Stimulated activated naive CD4-positive, alpha-beta T cell treated with Interleukin-2 at 50 U/mL for 16 hours (primary cell): ENCODE results near the gene ANO2.
"Not testable (repeated sequence)": the region's sequence is repeated elsewhere in the genome, so short reads cannot be mapped to it uniquely, and the experiment has no call there.

Source experiments
- DNase-seq: peaks from one replicate; lab custom pipeline; 2025; lab: John Stamatoyannopoulos, UW

Gene ANO2

DNA sequence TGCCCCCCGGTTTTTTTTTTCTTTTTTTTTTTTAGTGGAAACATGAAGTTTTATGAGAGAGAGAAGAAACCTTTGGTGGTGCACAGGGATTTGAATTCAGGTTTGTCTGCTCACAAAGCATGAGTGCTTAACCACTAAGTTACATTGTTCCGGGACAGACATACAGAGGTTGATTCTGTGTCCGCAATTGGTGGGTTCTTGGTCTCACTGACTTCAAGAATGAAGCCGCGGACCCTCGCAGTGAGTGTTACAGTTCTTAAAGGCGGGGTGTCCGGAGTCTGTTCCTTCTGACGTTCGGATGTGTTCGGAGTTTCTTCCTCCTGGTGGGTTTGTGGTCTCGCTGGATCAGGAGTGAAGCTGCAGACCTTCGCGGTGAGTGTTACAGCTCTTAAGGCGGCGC is 57.2 kb downstream of the ANO2 start:
- DNase-seq, result not testable (repeated sequence)

DNA sequence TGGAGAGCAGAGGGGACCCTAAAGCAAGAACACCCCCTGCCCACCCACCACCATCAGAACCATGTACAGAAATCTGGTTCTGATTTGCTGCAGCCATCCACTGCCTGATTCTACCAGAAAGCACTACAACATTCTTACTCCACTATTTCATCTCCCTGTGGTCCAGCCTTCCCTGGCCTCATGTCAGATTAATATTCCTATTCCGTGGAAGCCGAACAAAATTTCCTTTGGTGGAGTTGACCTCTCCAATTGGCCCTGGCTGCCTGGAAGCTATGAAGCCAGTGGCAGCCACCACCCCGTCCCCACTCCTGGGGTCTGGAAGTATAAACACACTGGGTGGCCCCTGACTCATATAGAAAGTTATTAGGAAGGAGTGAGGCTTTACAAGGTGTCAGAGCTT is 60.2 kb downstream of the ANO2 start:
- DNase-seq, result no peak

DNA sequence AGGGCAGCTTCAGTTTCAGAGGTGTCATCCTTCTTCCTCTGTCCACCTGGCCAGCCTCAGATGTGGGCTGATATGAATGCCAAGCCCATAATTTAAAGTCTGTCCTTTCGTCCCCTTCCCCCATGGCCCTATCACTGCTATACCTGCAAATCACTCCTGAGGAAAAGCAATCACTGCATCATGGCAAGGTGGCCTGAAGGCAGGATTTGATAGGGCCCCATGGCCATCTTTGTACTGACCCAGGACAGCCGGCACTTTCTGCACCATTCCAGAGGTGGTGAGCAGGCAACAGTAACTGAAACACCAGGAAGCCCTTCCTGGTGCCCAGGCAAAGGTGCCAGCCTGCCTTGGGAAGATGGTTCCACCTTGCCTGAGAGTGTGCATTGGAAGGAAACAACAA is 60.8 kb downstream of the ANO2 start:
- no peak for DNase-seq

DNA sequence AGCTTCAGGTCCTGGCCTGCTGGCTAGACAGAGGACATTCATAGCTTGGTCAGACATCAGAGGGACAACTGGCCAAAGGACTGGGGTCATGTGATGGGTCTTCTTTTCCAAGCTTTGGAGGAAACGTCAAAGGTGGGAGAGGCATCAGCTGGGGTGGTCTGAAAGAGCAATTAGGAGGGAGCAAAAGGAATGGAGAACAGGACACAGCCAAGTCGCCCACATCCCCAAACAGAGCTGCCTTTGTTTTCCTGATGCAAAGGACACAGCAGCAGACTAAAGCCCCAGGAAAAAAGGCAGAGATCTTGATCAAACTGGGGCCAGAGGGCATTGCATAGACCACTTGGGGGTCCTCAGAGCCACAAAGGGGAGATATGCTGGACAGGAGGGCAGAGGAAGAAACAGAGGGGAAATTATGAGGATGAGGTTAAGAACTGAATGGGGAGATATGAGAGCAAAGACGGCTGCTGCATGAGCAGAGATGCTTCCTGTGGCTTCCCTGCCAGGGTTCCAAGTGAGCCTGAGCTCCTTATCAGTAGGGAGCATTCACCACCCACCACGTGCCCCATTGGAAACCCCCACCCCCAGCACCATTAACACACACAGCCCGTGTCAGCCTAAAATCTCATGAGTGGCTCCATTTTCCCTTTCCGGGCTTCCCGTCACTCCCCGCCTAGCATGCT is 62.4 kb downstream of the ANO2 start:
- DNase-seq, result no peak

DNA sequence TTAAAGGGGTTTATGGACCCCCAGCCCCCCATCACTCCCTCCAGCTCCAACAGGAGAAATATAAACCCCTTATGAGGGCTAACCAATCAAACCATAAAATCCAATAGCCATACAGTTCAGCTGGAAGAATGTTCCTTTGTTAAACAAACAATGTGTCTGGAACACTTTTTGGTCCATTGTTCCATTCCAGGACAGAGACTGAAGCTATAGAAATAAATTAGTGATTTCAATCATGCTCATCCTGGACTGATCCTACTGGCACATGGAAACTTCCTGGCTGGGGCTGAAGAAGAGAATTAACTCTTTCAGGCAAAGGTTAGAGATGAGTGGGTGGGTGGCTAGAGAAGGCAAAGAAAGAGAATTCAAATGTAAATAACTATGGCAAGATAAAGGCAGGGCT is 63.4 kb downstream of the ANO2 start:
- no peak for DNase-seq

DNA sequence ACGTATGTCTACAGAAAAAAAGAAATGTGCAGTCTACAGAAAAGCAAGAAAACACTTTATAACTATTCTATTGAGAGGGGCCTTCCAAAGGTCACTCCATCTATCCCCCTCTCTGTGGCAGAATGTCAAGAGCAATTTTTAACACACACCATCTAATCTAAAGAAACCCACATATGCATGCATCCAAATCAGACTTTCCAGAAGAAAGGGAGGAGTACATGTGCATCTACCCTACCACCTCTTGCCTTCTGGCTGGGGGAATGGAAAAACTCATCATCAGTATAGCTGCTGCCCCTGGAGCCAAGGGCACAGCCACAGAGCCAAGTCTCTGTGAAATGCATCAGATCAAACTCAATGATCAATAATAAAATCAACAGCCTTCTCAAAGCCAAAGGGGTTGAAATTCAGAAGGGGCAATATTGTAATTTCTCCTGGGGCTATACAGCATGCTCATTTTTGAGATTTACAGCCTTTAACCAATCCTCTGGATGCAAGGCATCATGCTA is 63.9 kb downstream of the ANO2 start:
- no peak for DNase-seq

GRCh38 chr12:5875851-5876250 is 69.2 kb downstream of the ANO2 start:
- DNase-seq, result no peak

- DNase-seq, result no peak
Measured at GRCh38 chr12:5874514-5874913, 70.5 kb downstream of the ANO2 start.

- no peak for DNase-seq
Measured at GRCh38 chr12:5873281-5873919, 71.7 kb downstream of the ANO2 start.

GRCh38 chr12:5872745-5873144 is 72.3 kb downstream of the ANO2 start:
- no peak for DNase-seq

- DNase-seq, result no peak
Measured at GRCh38 chr12:5871741-5872140, 73.3 kb downstream of the ANO2 start.

DNA sequence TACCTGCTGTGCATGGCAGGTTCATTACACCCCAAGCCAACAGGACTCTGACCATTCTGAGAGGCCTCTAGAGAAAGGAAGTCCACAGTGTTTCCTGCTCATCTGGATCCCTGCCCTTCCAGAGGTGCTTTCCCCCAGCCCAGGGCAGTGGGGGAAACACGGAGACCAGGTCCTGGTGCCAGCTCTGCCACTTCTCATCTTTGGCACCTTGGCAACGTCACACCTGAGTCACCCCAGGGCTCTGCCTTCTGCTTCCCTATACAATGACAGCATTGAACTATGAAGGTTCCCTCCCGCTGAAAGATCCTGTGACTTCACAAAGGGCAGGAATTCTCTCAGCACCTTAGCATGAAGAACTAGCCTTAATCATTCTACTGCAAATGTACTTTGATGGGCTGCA is 74.9 kb downstream of the ANO2 start:
- DNase-seq, result no peak

GRCh38 chr12:5868625-5869295 is 76.3 kb downstream of the ANO2 start:
- no peak for DNase-seq

DNA sequence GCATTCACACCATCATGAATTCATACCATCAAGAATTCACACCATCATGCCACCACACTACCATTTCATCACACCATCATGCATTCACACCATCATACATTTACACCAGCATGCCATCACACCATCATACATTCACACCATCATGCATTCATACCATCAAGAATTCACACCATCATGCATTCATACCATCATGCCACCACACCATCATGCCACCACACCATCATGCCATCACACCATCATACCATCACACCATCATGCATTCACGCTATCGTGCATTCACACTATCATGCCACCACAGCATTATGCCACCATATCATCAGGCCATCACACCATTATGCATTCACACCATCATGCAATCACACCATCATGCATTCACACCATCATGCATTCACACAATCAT is 79.7 kb downstream of the ANO2 start:
- DNase-seq, result no peak

DNA sequence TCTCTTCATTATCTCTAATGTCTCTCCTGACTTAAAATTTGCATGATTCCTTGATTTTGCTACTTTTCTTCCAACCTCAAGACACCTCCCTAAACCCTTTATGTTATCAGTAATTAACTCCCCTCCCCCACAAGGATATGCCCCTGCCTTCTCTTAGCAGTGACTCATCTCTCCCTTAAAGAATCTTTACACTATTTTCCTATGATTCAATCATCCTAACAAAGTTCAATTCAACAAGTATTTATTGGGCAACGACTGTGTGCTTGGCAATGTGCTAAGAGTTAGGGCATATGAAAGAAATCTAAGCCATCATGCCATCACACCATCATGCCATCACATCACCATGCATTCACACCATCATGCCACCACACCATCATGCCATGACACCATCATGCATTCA is 80.1 kb downstream of the ANO2 start:
- no peak for DNase-seq

GRCh38 chr12:5864301-5864700 is 80.8 kb downstream of the ANO2 start:
- no peak for DNase-seq

DNA sequence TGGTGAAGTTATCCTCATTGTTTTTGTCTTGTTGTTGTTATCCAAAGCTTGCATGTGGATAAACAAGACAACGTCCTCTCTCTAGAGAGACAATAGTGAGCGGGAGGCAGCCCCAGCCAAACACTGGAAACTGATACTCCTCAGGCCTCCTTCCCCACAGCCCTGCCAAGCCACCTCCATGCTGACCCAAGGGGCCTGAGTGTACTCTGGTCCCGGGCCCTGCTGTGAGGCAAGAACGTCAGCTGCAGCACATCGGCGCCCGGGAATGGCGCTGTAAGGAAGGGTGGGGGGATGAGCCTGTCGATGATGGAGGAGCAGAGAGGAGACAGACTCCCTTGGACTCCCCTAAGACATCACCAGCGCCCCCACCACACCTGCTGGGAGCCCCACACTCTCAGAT is 83.6 kb downstream of the ANO2 start:
- no peak for DNase-seq

GRCh38 chr12:5856692-5857091 is 88.4 kb downstream of the ANO2 start:
- no peak for DNase-seq

DNA sequence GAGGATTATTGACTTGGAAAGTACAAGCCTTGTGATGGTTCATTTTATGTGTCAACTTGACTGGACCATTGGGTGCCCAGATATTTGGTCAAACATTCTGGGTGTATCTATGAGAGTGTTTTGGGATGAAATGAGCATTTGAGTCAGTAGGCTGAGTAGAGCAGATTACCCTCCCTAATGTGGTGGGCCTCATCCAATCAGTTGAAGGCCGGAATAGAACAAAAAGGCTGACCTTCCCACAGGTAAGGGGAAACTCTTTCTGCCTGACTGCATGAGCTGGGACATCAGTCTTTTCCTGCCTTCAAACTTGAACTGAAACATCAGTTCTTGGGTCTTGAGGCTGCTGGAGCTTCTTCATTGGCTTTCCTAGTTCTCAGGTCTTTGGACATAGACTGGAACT is 98.1 kb downstream of the ANO2 start:
- DNase-seq, result no peak

GRCh38 chr12:5840944-5841343 is 104.1 kb downstream of the ANO2 start:
- DNase-seq, result no peak

DNA sequence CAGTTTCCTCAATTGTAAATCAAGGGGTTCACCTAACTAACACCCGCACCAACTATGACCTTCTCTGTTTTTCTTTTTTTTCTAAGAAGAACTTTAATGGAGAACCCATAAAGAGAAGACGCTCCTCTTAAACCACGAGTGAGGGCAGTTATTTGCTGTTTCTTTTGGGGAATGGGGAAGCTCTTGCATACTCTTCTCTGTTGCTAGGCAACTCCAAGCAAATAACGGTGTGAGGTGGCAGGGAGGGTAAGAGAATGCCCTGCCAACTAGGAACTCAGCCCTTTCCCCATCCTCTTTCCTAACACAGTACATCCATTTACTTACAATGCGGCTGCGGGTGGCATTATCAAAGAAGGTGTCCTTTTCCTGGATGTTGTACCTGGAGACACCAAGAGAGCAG is 114.9 kb downstream of the ANO2 start:
- DNase-seq, result no peak

DNA sequence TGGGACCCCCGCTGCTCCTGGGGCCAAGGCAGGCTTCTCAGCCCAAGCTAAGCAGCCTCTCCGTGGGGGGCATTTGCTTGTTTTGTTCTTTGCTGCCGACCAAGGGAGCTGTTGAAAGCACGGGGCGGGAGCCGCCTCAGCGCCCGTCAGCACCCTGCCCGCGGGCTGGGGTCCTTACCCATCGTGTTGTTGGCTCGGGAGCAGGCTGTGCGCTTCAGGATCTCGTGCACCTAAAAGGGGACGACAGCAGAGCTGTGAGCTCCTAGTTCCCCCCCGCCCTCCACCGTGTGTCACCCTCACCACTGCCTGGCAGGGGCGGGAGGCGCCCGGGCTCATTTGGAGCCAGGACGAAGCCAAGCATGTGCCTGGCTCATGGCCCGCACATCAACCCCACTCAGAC is 117.5 kb downstream of the ANO2 start:
- no peak for DNase-seq

GRCh38 chr12:5825761-5826160 is 119.3 kb downstream of the ANO2 start:
- DNase-seq, result not testable (repeated sequence)
